H1 (cell line): ENCODE measurements around the gene GKAP1. TPM values are rescaled to one million over a fixed set of nuclear protein-coding genes. Genes with fewer than 3 reads are reported as not detected.
"Not testable (repeated sequence)": the region's sequence is repeated elsewhere in the genome, so short reads cannot be mapped to it uniquely, and the experiment has no call there.

Experiments
- CTCF ChIA-PET: fragments of 300-600 bp; sonication (Branson Sonifier 250); formaldehyde crosslinking; loops from one replicate; lab custom pipeline; 2021; ENCODE audit not compliant: partially characterized antibody; lab: Charles Lee
- POLR2A ChIA-PET: fragments of 300-600 bp; sonication (Branson Sonifier 250); formaldehyde crosslinking; loops from one replicate; lab custom pipeline; 2021; ENCODE audit warnings: inconsistent platforms; ENCODE audit not compliant: partially characterized antibody; lab: Charles Lee
- DNase-seq, 2 experiments: peaks; one replicate each; pipeline versions ENCODE4 v3.0.0 to v3.0.0-alpha.2; 2010 to 2022; ENCODE audit warnings: low spot score in 2 of 2, low read depth in 1 of 2, mixed read lengths in 1 of 2
- FAIRE-seq: peaks from 2 replicates; lab custom pipeline; 2011; peaks lifted over from hg19 to GRCh38; lab: Jason Lieb, UNC
- H2AFZ ChIP-seq: 2 replicates; pipeline ENCODE4 v1.8.1; 2012; ENCODE audit warnings: low read length, inconsistent platforms
- H2AK5ac ChIP-seq: 2 replicates; pipeline ENCODE4 v1.6.1; 2013; ENCODE audit warnings: low read depth, low read length
- H2BK120ac ChIP-seq: replicated peaks from 2 replicates; pipeline ENCODE3; 2013; ENCODE audit warnings: low read depth, low read length, inconsistent platforms
- H2BK12ac ChIP-seq: 2 replicates; pipeline ENCODE4 v1.6.1; 2013; ENCODE audit warnings: low read depth, low read length
- H2BK15ac ChIP-seq: 2 replicates; pipeline ENCODE4 v1.6.1; 2013; ENCODE audit warnings: low read length
- H2BK20ac ChIP-seq: 2 replicates; pipeline ENCODE4 v1.6.1; 2013; ENCODE audit warnings: low read length
- H2BK5ac ChIP-seq: 2 replicates; pipeline ENCODE4 v1.6.1; 2013; ENCODE audit warnings: low read depth, low read length
- H3K14ac ChIP-seq: 2 replicates; pipeline ENCODE4 v1.6.1; 2013; ENCODE audit warnings: inconsistent platforms; ENCODE audit not compliant: insufficient read length
- H3K18ac ChIP-seq: 2 replicates; pipeline ENCODE4 v1.6.1; 2013; ENCODE audit warnings: low read length; ENCODE audit errors: extremely low read depth
- H3K23ac ChIP-seq: 2 replicates; pipeline ENCODE4 v1.6.1; 2013; ENCODE audit warnings: inconsistent platforms; ENCODE audit not compliant: insufficient read length
- H3K23me2 ChIP-seq: 2 replicates; pipeline ENCODE4 v1.6.1; 2013; ENCODE audit warnings: low read depth, low read length
- H3K27ac ChIP-seq: 2 replicates; pipeline ENCODE4 v1.6.1; 2011; ENCODE audit warnings: low read depth, low read length, inconsistent platforms
- H3K27me3 ChIP-seq, 4 experiments: replicated peaks in 1 of 4; 1 replicate in 1 of 4; 2 replicates in 3 of 4; pipeline versions ENCODE4 v1.6.1 to v1.8.1; 2011 to 2013; ENCODE audit warnings: low read length in 3 of 4, mild to moderate bottlenecking in 3 of 4, inconsistent platforms in 2 of 4, mixed read lengths in 2 of 4, moderate library complexity in 1 of 4; ENCODE audit not compliant: control insufficient read depth in 3 of 4, insufficient read depth in 3 of 4; ENCODE audit errors: extremely low read depth in 1 of 4
- H3K36me3 ChIP-seq, 4 experiments: 2 replicates each; pipeline versions ENCODE4 v1.6.1 to v1.8.1; 2011 to 2013; ENCODE audit warnings: mild to moderate bottlenecking in 4 of 4, low read length in 3 of 4, moderate library complexity in 2 of 4, control low read depth in 1 of 4, inconsistent platforms in 1 of 4; ENCODE audit not compliant: insufficient read depth in 4 of 4, control insufficient read depth in 2 of 4
- H3K4ac ChIP-seq: replicated peaks from 2 replicates; pipeline ENCODE3; 2013; ENCODE audit warnings: low read length, low read depth, mixed read lengths, inconsistent platforms; ENCODE audit not compliant: insufficient read length
- H3K4me1 ChIP-seq, 4 experiments: replicated peaks in 1 of 4; 1 replicate in 1 of 4; 2 replicates in 3 of 4; pipeline versions ENCODE4 v1.6.1 to v1.8.1; 2011 to 2013; ENCODE audit warnings: low read length in 3 of 4, inconsistent platforms in 2 of 4, mixed read lengths in 1 of 4; ENCODE audit not compliant: insufficient read depth in 4 of 4, control insufficient read depth in 3 of 4
- H3K4me2 ChIP-seq, 2 experiments: 2 replicates each; pipeline versions ENCODE4 v1.6.1 to v1.8.1; 2011 to 2013; ENCODE audit warnings: low read depth in 2 of 2, low read length in 2 of 2, control low read depth in 1 of 2, inconsistent platforms in 1 of 2, mild to moderate bottlenecking in 1 of 2; ENCODE audit not compliant: insufficient read depth in 1 of 2
- H3K4me3 ChIP-seq, 4 experiments: fragments of 200-600, 300-600 bp in 1 of 4; sonication (generic), shearing (Covaris generic), sonication (Bioruptor Twin) in 1 of 4; 2 replicates each; pipeline versions ENCODE4 v1.5.1 to v1.8.1; 2011 to 2016; ENCODE audit warnings: low read length in 4 of 4, low read depth in 3 of 4, control low read depth in 2 of 4, inconsistent platforms in 2 of 4, mild to moderate bottlenecking in 2 of 4, mixed read lengths in 1 of 4, moderate library complexity in 1 of 4; ENCODE audit not compliant: insufficient read depth in 2 of 4; ENCODE audit errors: extremely low read depth in 1 of 4
- H3K56ac ChIP-seq: replicated peaks from 2 replicates; pipeline ENCODE3; 2013; ENCODE audit warnings: low read depth, mild to moderate bottlenecking, mixed read lengths, low read length, inconsistent platforms; ENCODE audit not compliant: insufficient read length
- H3K79me1 ChIP-seq: 2 replicates; pipeline ENCODE4 v1.6.1; 2013; ENCODE audit warnings: low read depth, low read length, control low read depth
- H3K79me2 ChIP-seq, 2 experiments: 2 replicates each; pipeline versions ENCODE4 v1.6.1 to v1.8.1; 2012 to 2013; ENCODE audit warnings: low read length in 2 of 2, mild to moderate bottlenecking in 2 of 2, inconsistent platforms in 1 of 2; ENCODE audit not compliant: insufficient read depth in 2 of 2, control insufficient read depth in 1 of 2
- H3K9ac ChIP-seq, 4 experiments: replicated peaks in 1 of 4; 1 replicate in 1 of 4; 2 replicates in 3 of 4; pipeline versions ENCODE4 v1.6.1 to v1.8.1; 2011 to 2013; ENCODE audit warnings: low read depth in 3 of 4, low read length in 3 of 4, control low read depth in 2 of 4, mild to moderate bottlenecking in 2 of 4, moderate library complexity in 2 of 4, inconsistent platforms in 1 of 4; ENCODE audit errors: extremely low read depth in 1 of 4
- H3K9me3 ChIP-seq, 2 experiments: 2 replicates each; pipeline versions ENCODE4 v1.6.1 to v1.8.1; 2012 to 2013; ENCODE audit warnings: mild to moderate bottlenecking in 2 of 2, moderate library complexity in 2 of 2, control low read depth in 1 of 2, inconsistent platforms in 1 of 2, low read depth in 1 of 2, low read length in 1 of 2, mixed read lengths in 1 of 2; ENCODE audit not compliant: insufficient read depth in 2 of 2
- H4K20me1 ChIP-seq, 2 experiments: replicated peaks in 1 of 2; 2 replicates each; pipeline versions ENCODE3 to v1.8.1; 2011 to 2013; ENCODE audit warnings: inconsistent platforms in 2 of 2, low read length in 2 of 2, mild to moderate bottlenecking in 1 of 2; ENCODE audit not compliant: insufficient read depth in 2 of 2, control insufficient read depth in 1 of 2
- H4K5ac ChIP-seq: 2 replicates; pipeline ENCODE4 v1.6.1; 2013; ENCODE audit warnings: low read length, low read depth, mixed read lengths, inconsistent platforms; ENCODE audit not compliant: insufficient read length
- H4K8ac ChIP-seq: 2 replicates; pipeline ENCODE4 v1.8.0; 2013; ENCODE audit warnings: mild to moderate bottlenecking, moderate library complexity, low read length, inconsistent platforms; ENCODE audit not compliant: insufficient read depth; ENCODE audit errors: extremely low read depth
- H4K91ac ChIP-seq: replicated peaks from 2 replicates; pipeline ENCODE3; 2013; ENCODE audit warnings: low read length, mixed read lengths, inconsistent platforms; ENCODE audit not compliant: insufficient read length
- WGBS, 2 experiments: shearing (Covaris generic) in 1 of 2; methylation state at CpG; one replicate each; pipeline versions ENCODE4 v1.1.6 to v1.1.7; 2013 to 2015; ENCODE audit warnings: low lambda C conversion rate in 2 of 2, mixed read lengths in 2 of 2, inconsistent platforms in 1 of 2, low coverage in 1 of 2, missing lambda C conversion rate in 1 of 2; ENCODE audit not compliant: insufficient replicate concordance in 2 of 2, insufficient coverage in 1 of 2, insufficient read length in 1 of 2; ENCODE audit errors: extremely low coverage in 1 of 2, missing lambda C conversion rate in 1 of 2; 5-methylcytosine and 5-hydroxymethylcytosine counted together
- polyA plus RNA-seq, 7 experiments: library from polyadenylated mRNA; depleted of rRNA in 3 of 7; stranded (reverse) in 5 of 7; unstranded in 2 of 7; fragments of >200 nt in 5 of 7; fragments of 200-250 nt in 2 of 7; gene quantifications; 1 replicate in 5 of 7; 2 replicates in 1 of 7; 4 replicates in 1 of 7; pipeline versions ENCODE4 v1.2.1 to v1.2.3, GENCODE V29; 2011 to 2013; ENCODE audit warnings: missing spikeins in 2 of 7, mixed read lengths in 2 of 7
- total RNA-seq: library from RNA; stranded (reverse); fragmentation: NEBNext Ultra II Directional; extraction: Animal tissue kit (Norgen Biotek cat#: 25700); gene quantifications from 2 replicates; pipeline ENCODE4 v1.2.1, GENCODE V29; 2021

The GKAP1 gene
- total and polyA plus RNA-seq, 2 of the 8 experiments (the other 6 are each of a cell fraction or from before 2014, with no cell fraction given): 0.97 to 5.3 TPM

- H2BK120ac ChIP-seq, H3K23me2 ChIP-seq, H3K79me2 ChIP-seq, FAIRE-seq, H3K4me3 ChIP-seq, H3K4me1 ChIP-seq, H4K20me1 ChIP-seq, H2BK20ac ChIP-seq, H3K4ac ChIP-seq, H3K79me1 ChIP-seq, H3K18ac ChIP-seq, H3K27me3 ChIP-seq, H4K91ac ChIP-seq, H3K23ac ChIP-seq, H2BK5ac ChIP-seq, H3K9ac ChIP-seq, H2BK12ac ChIP-seq, DNase-seq, H4K8ac ChIP-seq, H2AFZ ChIP-seq, H3K56ac ChIP-seq, H3K9me3 ChIP-seq, POLR2A ChIA-PET, H3K36me3 ChIP-seq, H3K14ac ChIP-seq, H2BK15ac ChIP-seq, H4K5ac ChIP-seq, H3K27ac ChIP-seq, H3K4me2 ChIP-seq, H2AK5ac ChIP-seq: not testable (repeated sequence)
- CTCF ChIA-PET: interaction anchor here (1.2 kb wide), 1 partner anchor 10 kb away, joined by 6 read pairs; no protein-coding TSS in a partner anchor
- WGBS, 2 experiments: 91% methylated on average over 3 of the region's 22 CpGs; no CpG with 5 or more reads in 1 of the 2 experiments
These were observed 88.8 kb downstream of the GKAP1 start for GRCh38 chr9:83728591-83729368.
